Peyer's patch (tissue), 4 donors: ENCODE measurements around the gene CLASP1. TPM values are rescaled to one million over a fixed set of nuclear protein-coding genes. Genes with fewer than 3 reads are reported as not detected.

Source experiments
- DNase-seq, 3 donors: peaks; one replicate each; pipeline ENCODE4 v3.0.0-alpha.2; 2017 to 2019
- H3K27ac ChIP-seq, 4 donors: fragments of 200-600 bp; sonication (generic); one replicate each; pipeline ENCODE4 v1.5.1; 2016 to 2019
- H3K27me3 ChIP-seq, 2 donors: fragments of 200-600 bp; sonication (generic); one replicate each; pipeline ENCODE4 v1.5.1; 2019
- H3K36me3 ChIP-seq, 3 donors: fragments of 200-600 bp; sonication (generic); one replicate each; pipeline ENCODE4 v1.5.1; 2016 to 2019
- H3K4me1 ChIP-seq, 4 donors: fragments of 200-600 bp; sonication (generic); one replicate each; pipeline ENCODE4 v1.5.1; 2016 to 2019
- H3K4me3 ChIP-seq, 4 donors: fragments of 200-600 bp; sonication (generic); 1 replicate in 3 of 4; 2 replicates in 1 of 4; pipeline ENCODE4 v1.5.1; 2016 to 2019; ENCODE audit warnings: mild to moderate bottlenecking in 1 of 4
- H3K9me3 ChIP-seq, 4 donors: fragments of 200-600 bp; sonication (generic); one replicate each; pipeline ENCODE4 v1.5.1; 2016 to 2019; ENCODE audit warnings: mild to moderate bottlenecking in 1 of 4
- POLR2A ChIP-seq, 2 donors: fragments of 450-650 bp; IDR thresholded peaks; one replicate each; pipeline ENCODE4 v1.5.1; 2017; ENCODE audit warnings: antibody characterized with exemption in 2 of 2, mild to moderate bottlenecking in 2 of 2, moderate library complexity in 2 of 2
- total RNA-seq, 4 donors: library from RNA; depleted of rRNA; stranded (reverse); fragments of >200 nt; gene quantifications; one replicate each; pipeline ENCODE4 v1.1.0, GENCODE V29; 2016
- TF ChIP-seq, protein P1 (sequence below), 6 experiments: fragments of 450-650 bp in 4 of 6; fragments of 200-600 bp in 2 of 6; sonication (generic) in 1 of 6; IDR thresholded peaks; one replicate each; pipeline ENCODE4 v1.5.1; 2017 to 2019; ENCODE audit warnings: antibody characterized with exemption in 6 of 6, mild to moderate bottlenecking in 3 of 6, moderate library complexity in 1 of 6

The CLASP1 gene
- total RNA-seq, 4 donors from 2014 or later: 30.5 to 130 (median 73.7) TPM

DNA sequence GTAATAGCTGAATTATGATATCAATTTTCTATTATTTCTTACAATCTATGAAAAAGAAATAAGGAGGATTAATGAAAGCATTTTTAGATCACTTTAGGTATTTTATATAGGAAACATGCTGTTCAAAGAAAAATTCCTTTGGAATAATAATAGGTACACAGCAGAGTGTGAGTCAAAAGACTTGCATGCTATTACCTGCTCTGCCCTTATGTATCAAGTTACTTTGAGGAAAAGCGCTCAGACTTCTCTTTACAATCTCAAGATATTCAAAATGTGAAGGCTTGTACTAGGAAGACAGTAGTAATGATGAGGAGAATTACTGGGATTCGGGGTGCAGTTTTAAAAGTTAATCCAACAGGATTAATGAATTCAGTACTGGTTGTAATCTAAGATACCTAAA is 147.7 kb downstream of the CLASP1 start:
- Histone ChIP-seq H3K9me3 (no peaks in the 10 kb centered on the region), H3K4me3 (no peak overlapping the region), H3K27ac (no peak overlapping the region), H3K4me1 (no peaks in the 10 kb centered on the region), H3K27me3 (no peaks in the 10 kb centered on the region), H3K36me3 (peaks cover 0 to 26% (median 0%) of the 10 kb centered on the region in 3 donors)
- DNase-seq: no peak
- TF ChIP-seq POLR2A (IDR thresholded peaks at IDR 0.05): no peak
- TF ChIP-seq, protein P1, sequence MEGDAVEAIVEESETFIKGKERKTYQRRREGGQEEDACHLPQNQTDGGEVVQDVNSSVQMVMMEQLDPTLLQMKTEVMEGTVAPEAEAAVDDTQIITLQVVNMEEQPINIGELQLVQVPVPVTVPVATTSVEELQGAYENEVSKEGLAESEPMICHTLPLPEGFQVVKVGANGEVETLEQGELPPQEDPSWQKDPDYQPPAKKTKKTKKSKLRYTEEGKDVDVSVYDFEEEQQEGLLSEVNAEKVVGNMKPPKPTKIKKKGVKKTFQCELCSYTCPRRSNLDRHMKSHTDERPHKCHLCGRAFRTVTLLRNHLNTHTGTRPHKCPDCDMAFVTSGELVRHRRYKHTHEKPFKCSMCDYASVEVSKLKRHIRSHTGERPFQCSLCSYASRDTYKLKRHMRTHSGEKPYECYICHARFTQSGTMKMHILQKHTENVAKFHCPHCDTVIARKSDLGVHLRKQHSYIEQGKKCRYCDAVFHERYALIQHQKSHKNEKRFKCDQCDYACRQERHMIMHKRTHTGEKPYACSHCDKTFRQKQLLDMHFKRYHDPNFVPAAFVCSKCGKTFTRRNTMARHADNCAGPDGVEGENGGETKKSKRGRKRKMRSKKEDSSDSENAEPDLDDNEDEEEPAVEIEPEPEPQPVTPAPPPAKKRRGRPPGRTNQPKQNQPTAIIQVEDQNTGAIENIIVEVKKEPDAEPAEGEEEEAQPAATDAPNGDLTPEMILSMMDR (IDR thresholded peaks at IDR 0.05): no peak

DNA sequence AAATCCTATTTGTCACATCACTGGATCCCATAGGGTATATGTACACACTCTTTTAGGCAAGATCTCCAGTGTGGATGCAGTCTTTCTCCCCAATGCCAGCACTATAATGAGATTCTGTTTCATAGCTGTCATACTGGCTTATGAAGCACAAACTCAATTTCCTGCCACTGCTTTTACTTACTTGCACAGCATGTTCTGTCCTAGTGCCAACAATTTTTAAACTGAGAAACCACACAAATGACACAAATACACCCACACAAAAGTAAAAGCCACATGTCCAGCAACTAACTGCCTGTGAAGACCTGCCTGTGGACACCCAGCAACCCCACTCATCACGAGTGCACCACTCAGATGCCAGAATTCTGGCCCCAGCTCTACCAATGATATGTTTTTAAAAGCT is 148.2 kb downstream of the CLASP1 start:
- no peaks in the 10 kb centered on the region for H3K27me3 ChIP-seq
- TF ChIP-seq, protein P1 (IDR thresholded peaks at IDR 0.05): no peak
- H3K9me3 ChIP-seq: no peaks in the 10 kb centered on the region
- H3K27ac ChIP-seq: no peak overlapping the region
- no peak for DNase-seq
- H3K4me1 ChIP-seq: no peaks in the 10 kb centered on the region
- H3K4me3 ChIP-seq: no peak overlapping the region
- peaks cover 0 to 26% (median 0%) of the 10 kb centered on the region in 3 donors for H3K36me3 ChIP-seq

DNA sequence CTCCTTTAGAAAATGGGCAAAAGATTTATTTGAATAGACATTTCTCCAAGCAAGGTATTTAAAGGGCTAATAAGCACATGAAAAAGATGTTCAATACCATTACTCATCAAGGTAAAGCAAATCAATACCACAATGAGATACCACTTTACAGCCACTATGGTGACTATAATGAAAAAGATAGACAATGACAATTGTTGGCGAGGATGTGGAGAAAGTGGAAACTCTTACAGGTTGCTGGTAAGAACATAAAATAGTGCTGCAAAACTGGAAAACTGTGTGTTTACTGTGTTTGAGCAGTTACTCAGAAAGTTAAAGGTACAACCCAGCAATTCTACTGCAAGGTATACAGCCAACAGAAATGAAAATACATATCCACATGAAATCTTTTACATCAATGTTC is 150.5 kb downstream of the CLASP1 start:
- no peaks in the 10 kb centered on the region for H3K9me3 ChIP-seq
- peaks cover 0 to 26% (median 0%) of the 10 kb centered on the region in 3 donors for H3K36me3 ChIP-seq
- H3K4me3 ChIP-seq: no peak overlapping the region
- no peaks in the 10 kb centered on the region for H3K4me1 ChIP-seq
- DNase-seq: no peak
- no peak overlapping the region for H3K27ac ChIP-seq
- no peaks in the 10 kb centered on the region for H3K27me3 ChIP-seq
- TF ChIP-seq POLR2A (IDR thresholded peaks at IDR 0.05): no peak
- TF ChIP-seq, protein P1 (IDR thresholded peaks at IDR 0.05): no peak

DNA sequence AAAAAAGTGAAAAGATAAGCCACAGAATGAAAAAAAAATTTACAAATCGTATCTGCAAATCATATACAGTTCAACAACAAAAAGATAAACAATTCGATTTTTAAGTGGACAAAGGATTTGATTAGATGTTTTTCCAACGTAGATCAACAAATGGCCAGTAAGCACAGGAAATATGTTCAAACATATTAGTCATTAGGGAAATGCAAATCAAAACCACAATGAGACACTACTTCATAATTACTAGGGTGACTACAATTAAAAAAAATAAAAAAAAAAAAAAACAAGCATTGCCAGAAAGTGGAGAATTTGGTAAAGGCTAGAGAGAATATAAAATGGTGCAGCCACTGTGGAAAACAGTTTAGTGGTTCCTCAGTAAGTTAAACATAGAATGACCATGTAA is 156.9 kb downstream of the CLASP1 start:
- TF ChIP-seq, protein P1 (IDR thresholded peaks at IDR 0.05): no peak
- no peak for TF ChIP-seq POLR2A (IDR thresholded peaks at IDR 0.05)
- H3K27me3 ChIP-seq: no peaks in the 10 kb centered on the region
- DNase-seq: no peak
- H3K36me3 ChIP-seq: no peaks in the 10 kb centered on the region
- H3K27ac ChIP-seq: no peak overlapping the region
- H3K9me3 ChIP-seq: no peaks in the 10 kb centered on the region
- H3K4me1 ChIP-seq: no peaks in the 10 kb centered on the region
- H3K4me3 ChIP-seq: no peak overlapping the region

- no peak for TF ChIP-seq POLR2A (IDR thresholded peaks at IDR 0.05)
- TF ChIP-seq, protein P1 (IDR thresholded peaks at IDR 0.05): no peak
- no peak for DNase-seq
- H3K4me1 ChIP-seq: no peaks in the 10 kb centered on the region
- no peaks in the 10 kb centered on the region for H3K9me3 ChIP-seq
- H3K27me3 ChIP-seq: no peaks in the 10 kb centered on the region
- H3K36me3 ChIP-seq: no peaks in the 10 kb centered on the region
- H3K4me3 ChIP-seq: no peak overlapping the region
- H3K27ac ChIP-seq: no peak overlapping the region
Observed at GRCh38 chr2:121491518-121491917, 157.7 kb downstream of the CLASP1 start.

- TF ChIP-seq, protein P1 (IDR thresholded peaks at IDR 0.05): no peak
- TF ChIP-seq POLR2A (IDR thresholded peaks at IDR 0.05): no peak
- no peaks in the 10 kb centered on the region for H3K4me1 ChIP-seq
- no peaks in the 10 kb centered on the region for H3K36me3 ChIP-seq
- H3K27me3 ChIP-seq: no peaks in the 10 kb centered on the region
- H3K4me3 ChIP-seq: no peak overlapping the region
- no peak overlapping the region for H3K27ac ChIP-seq
- H3K9me3 ChIP-seq: no peaks in the 10 kb centered on the region
- no peak for DNase-seq
Observed at GRCh38 chr2:121490584-121491133, 158.6 kb downstream of the CLASP1 start.
